Measurements from ENCODE around the gene RELT.

RELT gene

DNA sequence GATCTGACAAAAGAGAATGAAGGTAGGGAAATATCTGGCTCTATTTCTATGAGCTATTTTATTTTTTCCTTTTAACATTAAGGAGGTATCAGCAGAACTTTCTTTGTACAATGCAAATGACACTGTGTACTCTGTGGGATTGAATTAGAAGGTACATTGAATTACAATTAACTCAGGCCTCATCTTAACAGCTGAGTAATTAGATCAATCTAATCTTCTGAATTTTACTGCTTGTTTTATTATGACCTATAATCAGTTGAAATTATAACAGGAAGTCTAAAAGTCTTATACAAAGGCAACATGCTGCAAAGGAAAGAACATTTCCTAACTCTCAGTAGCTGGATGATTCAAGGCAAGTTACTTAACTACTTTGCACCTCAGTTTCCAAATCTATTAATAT lies 69.8 kb downstream of the RELT start:
- Histone ChIP-seq H3K27ac (ENCODE audit: low read depth, low read length, severe bottlenecking) (no peak overlapping the region), H3K36me3 (ENCODE audit: control insufficient read depth, insufficient read depth, low read length) (no peaks in the 10 kb centered on the region), H3K4me1 (ENCODE audit: control insufficient read depth, insufficient read depth, low read length, poor library complexity, severe bottlenecking) (no peaks in the 10 kb centered on the region), H3K4me3 (ENCODE audit: extremely low read depth, insufficient read depth, low read length, poor library complexity, severe bottlenecking) (no peak overlapping the region), H3K9me3 (ENCODE audit: control insufficient read depth, low read length) (no peaks in the 10 kb centered on the region)

DNA sequence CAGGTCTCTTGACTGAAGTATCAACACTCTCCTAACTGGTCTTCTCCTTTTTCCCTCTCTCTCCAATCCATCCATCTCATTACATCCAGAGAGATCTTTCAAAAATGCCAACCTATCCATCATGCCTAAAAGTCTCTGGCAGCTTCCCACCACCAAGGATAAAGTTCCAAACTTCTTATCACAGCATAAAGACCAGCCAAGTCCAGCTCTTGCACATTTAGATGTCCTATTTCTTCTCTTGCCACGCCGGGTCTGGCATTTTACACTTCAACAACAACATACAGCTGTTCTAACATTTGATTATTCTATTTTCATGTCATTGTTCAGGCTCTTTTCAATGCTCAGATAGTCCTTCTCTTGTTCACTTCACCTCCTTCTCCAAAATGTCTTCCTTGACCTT lies 70.6 kb downstream of the RELT start:
- Histone ChIP-seq H3K36me3 (ENCODE audit: control insufficient read depth, insufficient read depth, low read length) (no peaks in the 10 kb centered on the region), H3K4me3 (ENCODE audit: extremely low read depth, insufficient read depth, low read length, poor library complexity, severe bottlenecking) (no peak overlapping the region), H3K27ac (ENCODE audit: low read depth, low read length, severe bottlenecking) (no peak overlapping the region), H3K4me1 (ENCODE audit: control insufficient read depth, insufficient read depth, low read length, poor library complexity, severe bottlenecking) (no peaks in the 10 kb centered on the region), H3K9me3 (ENCODE audit: control insufficient read depth, low read length) (no peaks in the 10 kb centered on the region)
- WGBS, 2 experiments (ENCODE audit: insufficient coverage in 2 of 2): 85 to 95% methylated on average over 2 of the region's 2 CpGs
